Measurements from ENCODE around the gene RDX.

Gene RDX

DNA sequence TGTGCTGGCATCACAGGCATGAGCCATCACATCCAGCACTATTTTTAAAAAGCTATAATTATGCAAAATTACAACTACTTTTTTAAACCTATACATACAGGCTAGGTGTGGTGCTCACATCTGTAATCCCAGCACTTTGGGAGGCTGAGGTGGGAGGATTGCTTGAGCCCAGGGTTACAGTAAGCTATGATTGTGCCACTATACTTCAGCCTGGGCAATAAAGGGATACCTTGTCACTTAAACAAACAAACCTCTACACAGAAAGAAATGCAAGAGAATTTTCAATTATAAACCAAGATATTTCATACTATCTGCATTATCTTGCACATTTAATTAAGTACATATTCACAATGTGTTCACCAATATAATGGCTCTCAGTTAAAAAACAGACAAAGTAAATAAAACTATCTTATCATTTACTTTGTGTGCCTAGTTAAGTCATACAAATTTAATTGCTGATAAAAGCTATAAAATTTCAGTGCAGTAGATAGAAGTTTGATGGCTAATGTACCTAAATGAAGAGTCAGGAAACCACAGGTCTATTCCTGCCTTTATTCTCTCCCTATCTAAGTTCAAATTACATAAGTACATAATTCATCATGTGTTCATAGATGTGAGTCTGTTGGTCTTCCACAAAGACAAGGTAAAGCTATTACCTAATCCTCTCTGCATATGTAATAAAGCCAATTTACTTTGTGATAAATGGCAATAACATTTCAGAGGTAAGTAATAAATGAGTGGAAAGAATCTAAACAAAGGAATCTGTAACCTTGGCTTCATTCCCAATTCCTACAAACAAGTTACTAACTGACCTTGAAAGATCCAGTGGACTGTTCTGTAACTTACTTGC lies 9.0 kb upstream of the RDX start:
- TF ChIP-seq, protein P1, sequence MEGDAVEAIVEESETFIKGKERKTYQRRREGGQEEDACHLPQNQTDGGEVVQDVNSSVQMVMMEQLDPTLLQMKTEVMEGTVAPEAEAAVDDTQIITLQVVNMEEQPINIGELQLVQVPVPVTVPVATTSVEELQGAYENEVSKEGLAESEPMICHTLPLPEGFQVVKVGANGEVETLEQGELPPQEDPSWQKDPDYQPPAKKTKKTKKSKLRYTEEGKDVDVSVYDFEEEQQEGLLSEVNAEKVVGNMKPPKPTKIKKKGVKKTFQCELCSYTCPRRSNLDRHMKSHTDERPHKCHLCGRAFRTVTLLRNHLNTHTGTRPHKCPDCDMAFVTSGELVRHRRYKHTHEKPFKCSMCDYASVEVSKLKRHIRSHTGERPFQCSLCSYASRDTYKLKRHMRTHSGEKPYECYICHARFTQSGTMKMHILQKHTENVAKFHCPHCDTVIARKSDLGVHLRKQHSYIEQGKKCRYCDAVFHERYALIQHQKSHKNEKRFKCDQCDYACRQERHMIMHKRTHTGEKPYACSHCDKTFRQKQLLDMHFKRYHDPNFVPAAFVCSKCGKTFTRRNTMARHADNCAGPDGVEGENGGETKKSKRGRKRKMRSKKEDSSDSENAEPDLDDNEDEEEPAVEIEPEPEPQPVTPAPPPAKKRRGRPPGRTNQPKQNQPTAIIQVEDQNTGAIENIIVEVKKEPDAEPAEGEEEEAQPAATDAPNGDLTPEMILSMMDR (IDR thresholded peaks at IDR 0.05; ENCODE audit: borderline replicate concordance, insufficient read depth, low read depth, low read length) = no peak

DNA sequence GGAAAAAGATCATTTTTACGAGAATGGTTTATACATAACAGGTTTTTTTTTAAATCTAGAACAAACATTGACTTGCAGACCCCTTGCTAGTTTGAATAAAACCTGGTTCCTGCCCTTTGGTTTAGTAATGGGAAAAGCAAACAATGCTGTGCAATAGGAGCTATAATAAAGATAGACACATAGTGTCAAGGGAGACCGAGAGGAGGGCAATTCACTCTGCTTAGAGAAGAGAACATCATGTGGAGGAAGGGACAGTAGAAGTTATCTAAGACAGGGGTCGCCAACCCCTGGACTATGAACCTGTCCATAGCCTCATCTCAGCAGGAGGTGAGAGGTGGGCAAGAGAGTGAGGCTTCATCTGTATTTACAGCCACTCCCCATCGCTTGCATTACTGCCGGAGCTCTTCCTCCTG lies 7.0 kb upstream of the RDX start:
- TF ChIP-seq, protein P1 (IDR thresholded peaks at IDR 0.05; ENCODE audit: borderline replicate concordance, insufficient read depth, low read depth, low read length) = no peak
- H3K4me3 ChIP-seq (ENCODE audit: low read depth, low read length) = no peak overlapping the region

More for the DNA sequence above, 9.0 kb upstream of the RDX start:
- no peak overlapping the region for H3K4me3 ChIP-seq (ENCODE audit: low read depth, low read length)

DNA sequence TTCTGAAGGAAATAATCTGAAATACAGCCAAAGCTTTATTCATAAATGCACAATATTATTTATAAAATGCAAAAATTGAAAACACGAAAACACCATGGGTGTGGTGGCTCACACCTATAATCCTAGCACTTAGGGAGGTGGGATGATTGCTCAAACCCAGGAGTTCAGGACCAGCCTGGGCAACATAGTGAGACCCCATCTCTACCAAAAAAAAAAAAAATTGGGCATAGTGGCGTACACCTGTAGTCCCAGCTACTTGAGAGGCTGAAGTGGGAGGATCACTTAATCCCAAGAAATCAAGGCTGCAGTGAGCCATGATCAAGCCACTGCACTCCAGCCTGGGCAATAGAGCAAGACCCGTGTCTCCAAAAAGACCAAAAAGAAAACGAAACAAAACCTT lies 5.2 kb upstream of the RDX start:
- TF ChIP-seq, protein P1 (IDR thresholded peaks at IDR 0.05; ENCODE audit: borderline replicate concordance, insufficient read depth, low read depth, low read length) = no peak
- H3K4me3 ChIP-seq (ENCODE audit: low read depth, low read length) = no peak overlapping the region

GRCh38 chr11:110301032-110301431 lies 4.6 kb upstream of the RDX start:
- TF ChIP-seq, protein P1 (IDR thresholded peaks at IDR 0.05; ENCODE audit: borderline replicate concordance, insufficient read depth, low read depth, low read length) = no peak
- H3K4me3 ChIP-seq (ENCODE audit: low read depth, low read length) = no peak overlapping the region

DNA sequence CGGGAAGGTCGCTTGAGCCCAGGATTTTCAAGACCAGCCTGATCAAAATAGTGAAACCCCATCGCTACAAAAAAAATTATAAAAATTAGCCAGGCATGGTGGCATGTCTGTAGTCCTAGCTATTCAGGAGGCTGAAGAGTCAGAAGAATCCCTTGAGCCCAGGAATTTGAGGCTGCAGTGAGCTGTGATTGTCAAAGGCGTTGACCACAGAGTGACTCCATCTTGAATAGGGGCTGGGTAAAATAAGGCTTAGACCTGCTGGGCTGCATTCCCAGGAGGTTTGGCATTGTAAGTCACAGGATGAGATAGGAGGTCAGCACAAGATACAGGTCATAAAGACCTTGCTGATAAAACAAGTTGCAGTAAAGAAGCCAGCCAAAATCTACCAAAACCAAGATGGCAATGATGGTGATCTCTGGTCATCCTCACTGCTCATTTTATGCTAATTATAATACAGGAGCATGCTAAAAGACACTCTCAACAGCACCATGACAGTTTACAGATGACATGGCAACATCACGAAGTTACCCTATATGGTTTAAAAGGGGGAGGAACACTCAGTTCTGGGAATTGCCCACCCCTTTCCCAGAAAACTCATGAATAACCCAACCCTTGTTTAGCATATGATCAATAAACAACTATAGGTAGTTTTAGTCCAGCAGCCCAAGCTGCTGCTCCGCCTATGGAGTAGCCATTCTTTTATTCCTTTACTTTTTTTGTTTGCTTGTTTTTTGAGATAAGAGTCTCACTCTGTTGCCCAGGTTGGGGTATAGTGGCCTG lies 2.8 kb upstream of the RDX start:
- no peak overlapping the region for H3K4me3 ChIP-seq (ENCODE audit: low read depth, low read length)

DNA sequence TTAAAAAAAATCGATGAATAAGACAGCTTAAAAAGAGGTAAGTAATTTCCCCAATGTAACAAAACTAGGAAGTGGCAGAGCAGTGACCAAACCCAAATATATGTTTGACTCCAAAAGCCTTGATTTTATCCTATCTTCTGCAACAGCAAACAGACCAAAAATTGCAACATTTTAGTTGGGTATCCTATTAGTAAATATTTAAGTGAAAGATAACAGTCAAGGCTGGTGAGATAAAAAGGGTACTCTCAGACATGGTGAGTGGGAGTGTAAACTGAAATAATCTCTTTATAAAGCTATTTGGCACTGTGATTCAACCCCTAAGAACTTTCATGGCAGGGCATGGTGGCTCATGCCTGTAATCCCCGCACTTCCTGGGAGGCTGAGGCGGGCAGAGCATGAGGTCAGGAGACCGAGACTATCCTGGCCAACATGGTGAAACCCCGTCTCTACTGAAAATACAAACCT lies 1.9 kb upstream of the RDX start:
- TF ChIP-seq, protein P1 (IDR thresholded peaks at IDR 0.05; ENCODE audit: borderline replicate concordance, insufficient read depth, low read depth, low read length) = no peak
- no peak overlapping the region for H3K4me3 ChIP-seq (ENCODE audit: low read depth, low read length)

More for the DNA sequence above, 2.8 kb upstream of the RDX start:
- TF ChIP-seq, protein P1 (IDR thresholded peaks at IDR 0.05; ENCODE audit: borderline replicate concordance, insufficient read depth, low read depth, low read length) = no peak
